AG09309 (cell line): Measurements from ENCODE around the gene PIP4P1.

Experiments used
- DNase-seq: peaks from one replicate; pipeline ENCODE4 v3.0.0-alpha.2; 2010; ENCODE audit warnings: low read depth
- H3K4me3 ChIP-seq: 2 replicates; pipeline ENCODE4 v1.5.1; 2011; ENCODE audit warnings: mild to moderate bottlenecking, low read depth, low read length, moderate library complexity; ENCODE audit not compliant: control insufficient read depth
- TF ChIP-seq, protein P1 (sequence below): IDR thresholded peaks from 2 replicates; pipeline ENCODE4 v1.5.1; 2011; ENCODE audit warnings: mild to moderate bottlenecking, low read depth, low read length, inconsistent platforms; ENCODE audit not compliant: insufficient read depth, control insufficient read depth; ENCODE audit errors: missing control alignments

PIP4P1 gene

DNA sequence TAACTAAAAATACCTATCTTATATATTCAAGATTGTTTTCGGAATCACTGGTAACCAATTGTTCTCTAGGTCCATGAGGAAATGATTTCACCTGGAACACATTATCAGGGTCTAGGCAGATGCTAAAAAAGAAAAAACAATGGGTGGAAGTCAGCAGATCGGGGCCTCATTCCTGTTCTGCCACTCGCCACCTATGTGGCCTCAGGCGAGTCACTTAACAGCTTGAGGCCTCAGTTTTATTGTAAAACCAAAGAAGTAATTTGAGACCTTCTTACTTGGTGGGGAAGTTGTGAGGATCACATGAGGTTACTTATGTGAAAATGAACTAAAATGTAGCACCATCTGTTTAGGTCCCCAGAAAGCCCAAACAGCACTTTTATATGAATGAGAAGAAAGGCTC is 37.9 kb upstream of the PIP4P1 start:
- TF ChIP-seq, protein P1, sequence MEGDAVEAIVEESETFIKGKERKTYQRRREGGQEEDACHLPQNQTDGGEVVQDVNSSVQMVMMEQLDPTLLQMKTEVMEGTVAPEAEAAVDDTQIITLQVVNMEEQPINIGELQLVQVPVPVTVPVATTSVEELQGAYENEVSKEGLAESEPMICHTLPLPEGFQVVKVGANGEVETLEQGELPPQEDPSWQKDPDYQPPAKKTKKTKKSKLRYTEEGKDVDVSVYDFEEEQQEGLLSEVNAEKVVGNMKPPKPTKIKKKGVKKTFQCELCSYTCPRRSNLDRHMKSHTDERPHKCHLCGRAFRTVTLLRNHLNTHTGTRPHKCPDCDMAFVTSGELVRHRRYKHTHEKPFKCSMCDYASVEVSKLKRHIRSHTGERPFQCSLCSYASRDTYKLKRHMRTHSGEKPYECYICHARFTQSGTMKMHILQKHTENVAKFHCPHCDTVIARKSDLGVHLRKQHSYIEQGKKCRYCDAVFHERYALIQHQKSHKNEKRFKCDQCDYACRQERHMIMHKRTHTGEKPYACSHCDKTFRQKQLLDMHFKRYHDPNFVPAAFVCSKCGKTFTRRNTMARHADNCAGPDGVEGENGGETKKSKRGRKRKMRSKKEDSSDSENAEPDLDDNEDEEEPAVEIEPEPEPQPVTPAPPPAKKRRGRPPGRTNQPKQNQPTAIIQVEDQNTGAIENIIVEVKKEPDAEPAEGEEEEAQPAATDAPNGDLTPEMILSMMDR: no peak
- no peak overlapping the region for H3K4me3 ChIP-seq
- DNase-seq: no peak

DNA sequence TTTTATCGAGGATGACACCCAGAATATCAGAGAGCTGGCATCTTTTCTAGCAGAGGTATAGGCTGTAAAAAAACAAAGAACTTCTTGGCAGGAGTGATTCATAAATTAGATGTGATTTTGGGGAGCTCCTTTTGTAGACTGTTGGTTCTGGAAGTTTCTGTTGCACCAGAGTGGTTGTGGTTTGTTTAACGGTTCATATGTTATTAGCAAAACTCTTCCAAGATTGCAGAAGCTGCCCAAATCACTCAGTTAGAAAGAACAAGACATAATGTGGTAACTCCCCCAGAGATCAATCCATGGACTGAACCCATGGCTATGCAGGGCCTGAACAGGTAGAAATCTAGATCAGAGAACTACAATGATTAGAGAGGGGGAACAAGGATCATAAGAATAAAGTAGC is 37.4 kb upstream of the PIP4P1 start:
- no peak overlapping the region for H3K4me3 ChIP-seq
- TF ChIP-seq, protein P1: no peak
- no peak for DNase-seq

DNA sequence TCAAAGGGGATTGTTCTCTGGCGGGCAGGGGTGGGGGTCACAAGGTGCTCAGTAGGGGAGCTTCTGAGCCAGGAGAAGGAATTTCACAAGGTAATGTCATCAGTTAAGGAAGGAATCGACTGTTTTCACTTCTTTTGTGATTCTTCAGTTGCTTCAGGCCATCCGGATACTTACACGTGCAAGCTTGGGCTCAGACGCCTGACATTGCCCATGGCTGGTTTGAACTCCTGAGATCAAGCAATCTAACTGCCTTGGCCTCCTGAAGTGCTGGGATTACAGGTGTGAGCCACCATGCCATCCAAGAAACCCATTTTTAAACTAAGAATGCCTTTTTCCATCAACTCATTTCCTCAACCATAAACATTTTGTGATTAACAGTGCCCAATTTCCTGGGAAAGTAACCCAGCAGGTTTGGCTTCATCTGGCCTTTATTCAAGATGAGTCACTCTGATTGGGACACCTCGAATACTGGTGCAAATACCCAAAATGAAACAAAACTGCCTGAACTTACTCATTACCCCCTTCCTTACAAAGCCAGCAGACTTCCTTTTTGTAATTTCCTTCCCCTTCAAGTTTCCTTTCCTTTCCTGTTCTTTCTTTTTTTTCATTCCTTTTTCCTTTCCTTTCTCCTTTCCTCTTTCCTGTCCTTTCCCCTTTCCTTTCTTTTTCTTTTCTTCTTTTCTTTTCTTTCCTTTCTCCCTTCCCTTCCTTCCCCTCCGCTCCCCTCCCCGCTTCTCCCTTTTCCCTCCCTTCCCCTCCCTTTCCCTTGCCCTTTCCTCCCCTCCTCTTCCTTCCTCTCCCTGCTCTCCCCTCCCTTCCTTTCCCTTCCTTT is 33.9 kb upstream of the PIP4P1 start:
- H3K4me3 ChIP-seq: no peak overlapping the region
- DNase-seq: no peak
- TF ChIP-seq, protein P1: no peak

DNA sequence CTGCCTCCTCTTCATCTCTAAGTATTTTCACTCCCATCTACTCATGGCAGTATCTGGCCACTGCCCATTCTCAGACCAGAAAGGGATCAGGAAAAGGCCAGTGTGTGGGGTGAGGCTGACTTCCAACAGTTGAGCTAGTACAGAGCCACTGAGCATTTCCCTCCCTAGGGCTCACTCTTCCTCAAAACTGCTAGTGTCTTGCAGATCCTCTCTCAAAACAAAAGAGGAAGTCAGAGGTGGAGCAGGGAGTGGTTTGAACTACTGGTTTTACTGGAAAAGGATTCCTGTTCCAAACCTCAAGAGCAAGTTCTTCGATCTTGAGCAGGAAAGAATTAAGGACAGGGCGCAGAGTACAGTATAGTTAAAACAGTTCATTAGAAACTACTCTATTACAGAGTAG is 32.4 kb upstream of the PIP4P1 start:
- H3K4me3 ChIP-seq: no peak overlapping the region
- DNase-seq: no peak
- TF ChIP-seq, protein P1: no peak

DNA sequence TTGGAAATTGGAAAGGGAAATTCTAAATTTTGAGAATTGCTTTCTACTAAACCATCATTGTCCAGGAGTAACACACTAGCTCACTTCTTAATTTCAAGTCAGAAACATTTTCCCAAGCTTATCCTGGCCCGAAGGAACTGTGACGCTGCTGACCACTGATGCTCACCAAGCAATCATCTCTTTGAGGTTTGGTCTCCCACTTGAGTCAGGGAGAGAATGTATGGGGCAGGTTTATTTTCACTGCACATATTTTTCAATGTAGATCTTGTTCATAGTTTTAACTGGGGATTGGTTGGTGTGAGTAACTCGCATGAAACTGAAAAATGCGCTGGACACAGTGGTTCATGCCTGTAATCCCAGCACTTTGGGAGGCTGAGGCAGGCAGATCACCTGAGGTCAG is 31.3 kb upstream of the PIP4P1 start:
- DNase-seq: no peak
- TF ChIP-seq, protein P1: no peak
- H3K4me3 ChIP-seq: no peak overlapping the region

GRCh38 chr14:20490563-20490962 is 29.3 kb upstream of the PIP4P1 start:
- H3K4me3 ChIP-seq: no peak overlapping the region
- TF ChIP-seq, protein P1: no peak
- DNase-seq: no peak
